Neural cell (in vitro differentiated cells): ENCODE measurements around the gene HK2. TPM values are rescaled to one million over a fixed set of nuclear protein-coding genes. Genes with fewer than 3 reads are reported as not detected.

ENCODE experiments used
- H2AFZ ChIP-seq: fragments of 200-600, 300-800 bp; sonication (generic), shearing (Covaris generic); 2 replicates; pipeline ENCODE4 v1.6.0; 2014; ENCODE audit warnings: low read depth, mild to moderate bottlenecking, antibody characterized with exemption, low read length, moderate library complexity
- H3F3A ChIP-seq: fragments of 200-600 bp; shearing (Covaris generic); 2 replicates; pipeline ENCODE4 v1.6.1; 2016; ENCODE audit warnings: mild to moderate bottlenecking, moderate library complexity, mixed read lengths, antibody characterized with exemption, low read length; ENCODE audit not compliant: insufficient read depth, poor library complexity, severe bottlenecking
- H3K27ac ChIP-seq: fragments of 200-600, 300-800 bp; sonication (generic), shearing (Covaris generic); 2 replicates; pipeline ENCODE4 v1.5.1; 2014; ENCODE audit warnings: mild to moderate bottlenecking, low read length, moderate library complexity
- H3K27me3 ChIP-seq: fragments of 300-800, 200-600 bp; sonication (generic), shearing (Covaris generic); 2 replicates; pipeline ENCODE4 v1.6.0; 2014; ENCODE audit warnings: mild to moderate bottlenecking, low read depth, low read length, moderate library complexity; ENCODE audit not compliant: insufficient read depth
- H3K36me3 ChIP-seq: fragments of 300-800, 200-600 bp; sonication (generic), shearing (Covaris generic); 2 replicates; pipeline ENCODE4 v1.5.1; 2014; ENCODE audit warnings: mild to moderate bottlenecking, antibody characterized with exemption, low read length, moderate library complexity; ENCODE audit not compliant: insufficient read depth
- H3K4me2 ChIP-seq: fragments of 300-800, 200-600 bp; sonication (generic), shearing (Covaris generic); 2 replicates; pipeline ENCODE4 v1.6.0; 2014; ENCODE audit warnings: mild to moderate bottlenecking, low read length
- H3K4me3 ChIP-seq: fragments of 300-800, 200-600 bp; sonication (generic), shearing (Covaris generic); 2 replicates; pipeline ENCODE4 v1.5.1; 2014; ENCODE audit warnings: mild to moderate bottlenecking, low read length, moderate library complexity
- H3K79me2 ChIP-seq: fragments of 200-600 bp; shearing (Covaris generic); replicated peaks from 2 replicates; pipeline ENCODE4 v1.6.0; 2014; ENCODE audit warnings: mild to moderate bottlenecking, low read length, moderate library complexity; ENCODE audit not compliant: insufficient read depth
- H3K9ac ChIP-seq: fragments of 300-800, 200-600 bp; sonication (generic), shearing (Covaris generic); 2 replicates; pipeline ENCODE4 v1.6.1; 2016; ENCODE audit warnings: mild to moderate bottlenecking, low read length, mixed read lengths
- H3K9me2 ChIP-seq: fragments of 200-600 bp; shearing (Covaris generic); 2 replicates; pipeline ENCODE4 v1.6.1; 2016; ENCODE audit warnings: mild to moderate bottlenecking, low read length, mixed read lengths; ENCODE audit not compliant: insufficient read depth
- H3K9me3 ChIP-seq: fragments of 200-600, 300-800 bp; sonication (generic), shearing (Covaris generic); 2 replicates; pipeline ENCODE4 v1.6.1; 2016; ENCODE audit warnings: mild to moderate bottlenecking, mixed run types, low read length, moderate library complexity, mixed read lengths
- H4K20me1 ChIP-seq: fragments of 200-600 bp; shearing (Covaris generic); 2 replicates; pipeline ENCODE4 v1.6.1; 2016; ENCODE audit warnings: mild to moderate bottlenecking, mixed run types; ENCODE audit not compliant: insufficient read depth
- CTCF ChIP-seq: fragments of 450-650 bp; IDR thresholded peaks from 2 replicates; pipeline ENCODE4 v1.5.1; 2014; ENCODE audit warnings: antibody characterized with exemption, mild to moderate bottlenecking, moderate library complexity; ENCODE audit not compliant: poor library complexity, severe bottlenecking
- EP300 ChIP-seq: fragments of 450-650 bp; conservative IDR thresholded peaks from 2 replicates; pipeline ENCODE4 v1.6.1; 2014; ENCODE audit warnings: antibody characterized with exemption, mild to moderate bottlenecking, moderate library complexity; ENCODE audit not compliant: poor library complexity, severe bottlenecking
- EZH2 ChIP-seq: fragments of 200-600, 300-800 bp; shearing (Covaris generic), sonication (generic); IDR thresholded peaks from 2 replicates; pipeline ENCODE4 v1.6.1; 2014; ENCODE audit warnings: antibody characterized with exemption, low read length, borderline replicate concordance, mild to moderate bottlenecking; ENCODE audit not compliant: insufficient read depth, poor library complexity, severe bottlenecking
- MXI1 ChIP-seq: fragments of 450-650 bp; conservative IDR thresholded peaks from 2 replicates; pipeline ENCODE4 v1.6.1; 2014; ENCODE audit warnings: antibody characterized with exemption, mild to moderate bottlenecking; ENCODE audit not compliant: poor library complexity, severe bottlenecking
- POLR2AphosphoS5 ChIP-seq: IDR thresholded peaks from 2 replicates; pipeline ENCODE4 v1.6.1; 2012
- RAD21 ChIP-seq: fragments of 450-650 bp; conservative IDR thresholded peaks from 2 replicates; pipeline ENCODE4 v1.6.1; 2014; ENCODE audit warnings: antibody characterized with exemption, mild to moderate bottlenecking, moderate library complexity
- REST ChIP-seq: IDR thresholded peaks from 2 replicates; pipeline ENCODE4 v1.6.1; 2012; ENCODE audit warnings: borderline replicate concordance
- SMC3 ChIP-seq: fragments of 450-650 bp; conservative IDR thresholded peaks from 2 replicates; pipeline ENCODE4 v1.6.1; 2014; ENCODE audit warnings: antibody characterized with exemption, mild to moderate bottlenecking, moderate library complexity; ENCODE audit not compliant: poor library complexity
- TAF1 ChIP-seq: IDR thresholded peaks from 2 replicates; pipeline ENCODE4 v1.6.1; 2012; ENCODE audit warnings: low read depth
- polyA plus RNA-seq: library from polyadenylated mRNA; depleted of rRNA; stranded (reverse); fragments of >200 nt; gene quantifications from 2 replicates; pipeline ENCODE4 v1.2.3, GENCODE V29; 2014

The HK2 gene
- polyA plus RNA-seq, 1 donor from 2014 or later = 0.47 TPM

GRCh38 chr2:74858281-74858680, 24.4 kb downstream of the HK2 start:
- Histone ChIP-seq H4K20me1 (no peaks in the 10 kb centered on the region), H3K27me3 (no peaks in the 10 kb centered on the region), H3K9me2 (no peaks in the 10 kb centered on the region), H3K36me3 (no peaks in the 10 kb centered on the region), H3K4me3 (no peak overlapping the region), H2AFZ (no peak overlapping the region), H3K9me3 (no peaks in the 10 kb centered on the region), H3K79me2 (no peaks in the 10 kb centered on the region), H3K9ac (no peak overlapping the region), H3K27ac (no peak overlapping the region), H3F3A (no peaks in the 10 kb centered on the region), H3K4me2 (no peak overlapping the region)
- TF ChIP-seq EZH2 (no peak), CTCF (no peak), SMC3 (no peak), RAD21 (no peak), TAF1 (no peak), REST (no peak), EP300 (no peak), MXI1 (no peak), POLR2AphosphoS5 (no peak)

GRCh38 chr2:74860079-74860478, 26.2 kb downstream of the HK2 start:
- Histone ChIP-seq H3K9me3 (no peaks in the 10 kb centered on the region), H3K79me2 (no peaks in the 10 kb centered on the region), H3K27me3 (no peaks in the 10 kb centered on the region), H3K4me3 (no peak overlapping the region), H3K9me2 (no peaks in the 10 kb centered on the region), H3K27ac (no peak overlapping the region), H4K20me1 (no peaks in the 10 kb centered on the region), H3K4me2 (no peak overlapping the region), H2AFZ (no peak overlapping the region), H3K36me3 (no peaks in the 10 kb centered on the region), H3K9ac (no peak overlapping the region), H3F3A (no peaks in the 10 kb centered on the region)
- no peak for TF ChIP-seq RAD21
- no peak for TF ChIP-seq SMC3
- no peak for TF ChIP-seq REST
- no peak for TF ChIP-seq MXI1
- no peak for TF ChIP-seq EZH2
- TF ChIP-seq EP300 = no peak
- no peak for TF ChIP-seq CTCF
- TF ChIP-seq TAF1 = no peak
- no peak for TF ChIP-seq POLR2AphosphoS5
